GM23248 (cell line): ENCODE results near the gene STK4.

Experiments
- EZH2 ChIP-seq: fragments of 200-600 bp; sonication (generic); IDR thresholded peaks from 2 replicates; pipeline ENCODE4 v1.6.1; 2018; ENCODE audit warnings: antibody characterized with exemption, mild to moderate bottlenecking; ENCODE audit not compliant: insufficient read depth, poor library complexity, severe bottlenecking
- EZH2phosphoT487 ChIP-seq: fragments of 200-600 bp; sonication (generic); IDR thresholded peaks from 2 replicates; pipeline ENCODE4 v1.6.1; 2018; ENCODE audit warnings: antibody characterized with exemption, moderate library complexity, mild to moderate bottlenecking, low read depth; ENCODE audit not compliant: insufficient read depth

DNA sequence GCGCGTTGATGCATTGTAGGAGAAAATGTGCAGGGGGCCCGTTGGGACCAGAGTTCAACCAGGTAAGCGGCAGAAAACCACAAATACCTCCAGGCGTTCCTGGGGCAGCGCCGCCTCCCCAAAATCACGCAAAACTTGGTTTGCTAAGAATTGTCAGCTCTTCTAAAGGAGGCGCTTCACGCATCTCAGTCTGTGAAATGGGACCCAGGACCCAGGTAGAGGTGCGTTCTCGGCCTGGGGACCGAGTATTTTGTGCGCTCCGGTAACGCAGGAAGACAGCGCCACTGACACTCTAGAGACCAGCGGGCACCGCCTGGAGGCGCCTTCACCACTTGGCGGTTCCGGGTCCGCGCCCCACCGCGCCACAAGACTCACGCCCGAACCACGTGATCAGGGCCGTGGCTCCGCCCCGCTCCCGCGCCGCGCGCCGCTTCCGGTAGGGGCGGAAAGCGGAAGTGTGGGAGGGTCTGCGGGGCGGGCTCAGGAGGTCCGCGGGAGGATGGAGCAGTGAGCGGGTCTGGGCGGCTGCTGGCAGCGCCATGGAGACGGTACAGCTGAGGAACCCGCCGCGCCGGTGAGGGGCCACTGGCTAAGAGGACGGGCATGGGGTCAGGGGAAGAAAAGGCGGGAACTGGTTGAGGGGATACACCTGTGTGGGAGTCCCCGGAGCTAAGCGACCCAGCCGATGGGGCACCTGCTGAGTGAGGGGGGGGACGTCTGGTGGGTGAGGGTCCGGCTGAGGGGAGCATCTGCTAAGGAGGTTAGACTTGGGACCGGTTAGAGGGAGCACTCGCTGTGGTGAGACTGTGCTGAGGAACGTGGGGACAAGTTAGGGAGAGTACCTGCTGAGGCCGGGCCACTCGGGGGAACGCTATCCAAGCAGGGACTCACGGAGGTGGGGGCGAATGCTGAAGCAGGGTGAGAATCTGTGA, at the start of gene STK4:
- TF ChIP-seq EZH2 (no peak), EZH2phosphoT487 (no peak)
